Measurements from ENCODE around the gene SH2D4B.

DNA sequence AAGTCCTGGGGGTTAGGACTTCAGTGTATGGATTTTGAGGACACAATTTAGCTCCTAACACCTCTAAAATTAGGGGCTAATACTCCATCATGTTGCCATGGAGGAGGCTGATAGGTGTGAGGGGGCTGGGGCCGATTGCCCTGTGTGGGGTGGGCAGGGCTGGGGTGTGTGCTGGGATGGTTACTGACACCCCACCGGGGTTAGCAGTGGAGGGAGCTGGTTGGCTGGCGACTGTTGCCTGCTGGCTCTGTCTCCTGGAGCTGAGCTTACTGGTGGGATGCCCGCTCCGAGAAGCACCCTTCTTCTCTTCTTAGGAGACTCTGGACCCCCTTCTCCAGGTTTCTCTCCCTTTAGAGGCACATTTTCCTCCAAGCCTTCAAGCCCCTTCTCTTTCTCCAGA lies 22.2 kb upstream of the SH2D4B start:
- TF ChIP-seq KMT2B (CRISPR knock-in tag; IDR thresholded peaks at IDR 0.05) (no peak), ZNF530 (CRISPR knock-in tag; IDR thresholded peaks at IDR 0.05; ENCODE audit: low read depth) (no peak), KAT8 (CRISPR knock-in tag; IDR thresholded peaks at IDR 0.05) (no peak), ZNF326 (CRISPR knock-in tag; IDR thresholded peaks at IDR 0.05; ENCODE audit: borderline replicate concordance) (no peak)

All from HepG2 (cell line).